ENCODE results near the gene TERT. TPM values are rescaled to one million over a fixed set of nuclear protein-coding genes. Genes with fewer than 3 reads are reported as not detected.
A peak's percentile ranks its signal among the peaks of the same experiment; 100 is the strongest.

The TERT gene
- total RNA-seq, 3 donors from 2014 or later, result 2.1 to 5.0 (median 2.8) TPM

GRCh38 chr5:1315709-1316587, 21.1 kb upstream of the TERT start:
- ATAC-seq, result peak; percentile 93
- Histone ChIP-seq H3K9me3 (no peaks in the 10 kb centered on the region), H3K36me3 (ENCODE audit: low read depth) (no peaks in the 10 kb centered on the region), H3K4me1 (ENCODE audit: low read depth) (peaks cover 41% of the 10 kb centered on the region), H3K4me3 (no peak overlapping the region)
- TF ChIP-seq CTCF (IDR thresholded peaks at IDR 0.05), result no peak
- intact Hi-C loops (cut with DNase I, micrococcal nuclease), result no loop called here
- DNase-seq, result peak; percentile 87 to 93 (median 92)

GRCh38 chr5:1315018-1315708, 20.3 kb upstream of the TERT start:
- peaks cover 41% of the 10 kb centered on the region for H3K4me1 ChIP-seq (ENCODE audit: low read depth)
- no peak overlapping the region for H3K4me3 ChIP-seq
- ATAC-seq (peak; percentile 2), DNase-seq (peak in 1 of 3 donors; percentile 53)
- TF ChIP-seq CTCF (IDR thresholded peaks at IDR 0.05), result no peak
- peaks cover 5% of the 10 kb centered on the region for H3K9me3 ChIP-seq
- intact Hi-C loops (cut with DNase I, micrococcal nuclease), result no loop called here
- no peaks in the 10 kb centered on the region for H3K36me3 ChIP-seq (ENCODE audit: low read depth)

DNA sequence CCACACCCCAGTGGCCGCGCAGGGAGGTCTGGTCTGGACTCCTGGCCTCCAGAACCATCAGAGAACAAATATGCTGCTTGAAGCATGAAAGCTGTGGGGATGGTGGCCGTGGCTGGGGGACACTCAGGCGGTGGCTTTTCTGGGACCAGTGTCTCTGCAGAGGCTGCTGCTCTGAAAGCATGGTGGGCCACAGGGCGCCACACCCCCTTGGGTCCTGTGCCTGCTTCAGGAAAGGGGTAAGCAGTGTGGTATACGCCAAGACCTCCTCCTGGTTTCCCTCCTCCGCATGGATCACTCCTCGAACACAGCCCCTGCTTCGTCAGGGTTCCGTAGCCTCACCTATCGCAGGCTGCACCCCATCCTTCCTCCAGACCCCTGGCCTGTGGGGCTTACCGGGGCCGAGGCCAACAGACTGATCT, 19.7 kb upstream of the TERT start:
- H3K4me3 ChIP-seq, result no peak overlapping the region
- DNase-seq, result peak in 1 of 3 donors; percentile 33
- no peak for TF ChIP-seq CTCF (IDR thresholded peaks at IDR 0.05)
- peaks cover 6% of the 10 kb centered on the region for H3K9me3 ChIP-seq
- no peaks in the 10 kb centered on the region for H3K36me3 ChIP-seq (ENCODE audit: low read depth)
- no peak for ATAC-seq
- peaks cover 41% of the 10 kb centered on the region for H3K4me1 ChIP-seq (ENCODE audit: low read depth)
- intact Hi-C loops (cut with DNase I, micrococcal nuclease), result no loop called here

DNA sequence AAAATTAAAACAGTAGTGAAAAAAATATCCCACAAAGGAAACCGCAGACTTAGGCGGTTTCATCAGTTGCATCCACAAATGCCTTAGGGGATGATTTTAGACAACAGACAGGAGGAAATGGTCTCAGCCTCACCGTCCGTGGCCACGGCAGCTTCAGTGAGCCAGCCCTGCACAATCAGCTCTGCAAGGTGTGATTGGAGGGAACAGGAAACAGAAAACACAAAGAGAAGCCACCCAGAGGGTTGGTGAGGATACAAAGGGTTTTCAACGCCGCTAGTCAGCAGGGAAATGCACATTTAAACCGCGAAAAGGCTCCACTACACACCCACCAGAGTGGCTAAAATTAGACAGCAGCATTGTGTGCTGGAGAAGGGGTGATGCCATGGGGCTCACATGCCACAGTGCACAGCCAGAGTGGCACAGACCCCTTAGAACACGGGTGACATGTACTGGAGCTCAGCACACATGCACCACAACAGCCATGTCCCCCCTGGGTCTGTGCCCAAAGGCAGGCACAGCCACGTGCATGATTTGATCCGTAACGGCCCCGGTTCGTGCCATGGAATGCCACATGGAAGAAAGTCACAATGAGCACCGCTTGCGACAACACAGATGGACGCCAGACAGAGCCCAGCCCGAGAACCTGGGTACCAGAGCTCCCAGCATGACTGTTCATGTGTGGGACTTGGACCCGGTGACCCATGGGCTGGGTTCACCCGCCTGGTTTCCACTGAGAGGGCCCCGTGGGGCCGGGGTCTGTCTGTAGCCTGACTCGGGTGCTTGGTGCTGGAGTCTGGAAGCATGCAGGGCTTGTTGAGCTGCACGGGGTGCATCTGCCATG, 18.3 kb upstream of the TERT start:
- peaks cover 6% of the 10 kb centered on the region for H3K9me3 ChIP-seq
- intact Hi-C loops (cut with DNase I, micrococcal nuclease), result no loop called here
- H3K4me3 ChIP-seq, result no peak overlapping the region
- TF ChIP-seq CTCF (IDR thresholded peaks at IDR 0.05), result no peak
- DNase-seq (peak in 1 of 3 donors; percentile 21), ATAC-seq (no peak)
- peaks cover 41% of the 10 kb centered on the region for H3K4me1 ChIP-seq (ENCODE audit: low read depth)
- H3K36me3 ChIP-seq (ENCODE audit: low read depth), result no peaks in the 10 kb centered on the region

- intact Hi-C loops (cut with DNase I, micrococcal nuclease), result no loop called here
These were observed 17.3 kb upstream of the TERT start for GRCh38 chr5:1312206-1312605.

More at GRCh38 chr5:1312206-1312605, 17.3 kb upstream of the TERT start:
- H3K4me1 ChIP-seq (ENCODE audit: low read depth), result peaks cover 34% of the 10 kb centered on the region
- H3K36me3 ChIP-seq (ENCODE audit: low read depth), result no peaks in the 10 kb centered on the region
- TF ChIP-seq CTCF (IDR thresholded peaks at IDR 0.05), result no peak
- ATAC-seq (no peak), DNase-seq (no peak)
- H3K9me3 ChIP-seq, result peaks cover 6% of the 10 kb centered on the region
- no peak overlapping the region for H3K4me3 ChIP-seq

Measured in mucosa of descending colon (tissue), 3 donors.